SK-N-MC (cell line): ENCODE data around the gene SHISA3.

ENCODE experiments used
- EZH2 ChIP-seq: fragments of 200-600 bp; sonication (generic); IDR thresholded peaks from one replicate; pipeline ENCODE4 v1.6.1; 2017; ENCODE audit warnings: antibody characterized with exemption
- FOXP2 ChIP-seq: optimal IDR thresholded peaks from 2 replicates; pipeline ENCODE3; 2011; ENCODE audit warnings: mild to moderate bottlenecking, moderate library complexity; ENCODE audit not compliant: insufficient read depth; ENCODE audit errors: extremely low read length, control extremely low read depth
- POLR2AphosphoS5 ChIP-seq: IDR thresholded peaks from 2 replicates; pipeline ENCODE4 v1.6.1; 2012; ENCODE audit warnings: mild to moderate bottlenecking, low read depth, low read length, borderline replicate concordance

- TF ChIP-seq POLR2AphosphoS5, result no peak
- no peak for TF ChIP-seq EZH2
- TF ChIP-seq FOXP2, result no peak
Observed at GRCh38 chr4:42397635-42398170, 415 bp downstream of the SHISA3 start.
